GM18520 (cell line): ENCODE data around the gene MID1.
"Not testable (repeated sequence)": the region's sequence is repeated elsewhere in the genome, so short reads cannot be mapped to it uniquely, and the experiment has no call there.

Experiments used
- ATAC-seq: cut with Tn5 transposase; IDR thresholded peaks from one replicate; pipeline ENCODE4 v1.9.1; 2021; ENCODE audit not compliant: unreplicated experiment

The MID1 gene

GRCh38 chrX:10617999-10618351 is 2.4 kb downstream of the MID1 start:
- ATAC-seq, result no peak

GRCh38 chrX:10617186-10617998 is 3.0 kb downstream of the MID1 start:
- no peak for ATAC-seq

GRCh38 chrX:10615931-10616774 is 4.2 kb downstream of the MID1 start:
- no peak for ATAC-seq

DNA sequence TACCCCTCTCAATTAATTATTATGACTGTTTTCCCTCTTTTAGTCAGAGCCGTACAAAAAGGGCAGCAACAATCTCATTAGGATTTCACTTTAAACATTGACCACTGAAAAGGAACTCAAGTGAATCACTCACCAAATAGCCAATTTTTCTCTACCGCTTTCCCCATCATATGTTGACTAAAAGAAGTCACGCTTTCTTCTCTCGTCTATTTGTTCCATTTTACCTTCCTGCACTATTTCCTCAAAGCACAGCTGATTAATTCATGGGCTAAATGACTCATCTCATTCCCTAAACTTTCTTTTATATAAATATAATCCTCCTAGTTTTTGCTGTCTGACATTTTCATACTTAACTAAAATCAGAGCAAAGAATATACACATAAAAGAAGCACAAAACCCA is 8.2 kb downstream of the MID1 start:
- ATAC-seq, result no peak

DNA sequence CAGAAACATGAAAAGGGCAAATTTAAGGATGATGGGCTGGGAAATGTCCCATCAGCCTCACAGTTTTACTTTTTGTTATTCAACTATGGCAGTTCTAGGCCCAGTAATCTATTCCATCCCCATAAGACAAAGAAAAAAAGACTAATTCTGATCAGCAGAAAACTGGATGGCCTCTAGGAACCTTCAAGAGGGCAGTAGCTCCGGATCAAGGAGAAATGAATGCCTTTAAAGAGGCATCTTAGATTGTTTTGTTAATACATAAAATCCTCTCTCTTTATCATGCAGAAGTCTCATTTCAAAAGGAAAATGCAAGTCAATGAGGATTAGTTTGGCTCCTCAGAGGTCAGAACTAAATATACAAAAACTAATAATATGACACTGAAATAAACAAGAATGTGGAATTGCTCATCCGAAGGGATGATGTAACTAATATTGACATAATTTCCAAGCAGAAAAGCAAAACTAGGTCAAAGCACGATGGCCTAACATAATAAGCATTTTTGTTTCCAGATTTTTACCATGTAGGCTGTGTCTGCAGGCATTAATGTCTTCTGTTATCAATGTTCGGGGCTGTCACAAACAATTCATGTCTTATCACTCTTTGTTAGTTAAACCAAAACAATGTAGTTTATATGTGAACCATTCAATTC is 8.8 kb downstream of the MID1 start:
- ATAC-seq, result no peak

DNA sequence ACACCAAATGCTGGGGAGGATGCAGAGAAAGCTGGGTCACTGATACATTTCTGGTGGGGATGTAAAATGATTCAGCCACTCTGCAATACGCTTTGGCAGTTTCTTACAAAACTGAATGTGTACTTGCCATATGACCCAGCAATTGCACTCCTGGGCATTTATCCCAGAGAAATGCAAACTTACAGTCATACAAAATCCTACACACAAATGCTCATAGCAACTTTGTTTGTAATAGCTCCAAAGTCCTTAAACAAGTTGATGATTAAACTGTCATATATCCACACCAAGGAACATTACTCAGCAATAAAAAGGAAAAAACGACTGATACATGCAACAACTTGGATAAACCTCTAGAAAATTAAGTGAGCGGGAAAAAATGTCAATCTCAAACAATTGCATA is 12.3 kb downstream of the MID1 start:
- no peak for ATAC-seq

GRCh38 chrX:10607233-10607632 is 13.2 kb downstream of the MID1 start:
- ATAC-seq, result no peak

DNA sequence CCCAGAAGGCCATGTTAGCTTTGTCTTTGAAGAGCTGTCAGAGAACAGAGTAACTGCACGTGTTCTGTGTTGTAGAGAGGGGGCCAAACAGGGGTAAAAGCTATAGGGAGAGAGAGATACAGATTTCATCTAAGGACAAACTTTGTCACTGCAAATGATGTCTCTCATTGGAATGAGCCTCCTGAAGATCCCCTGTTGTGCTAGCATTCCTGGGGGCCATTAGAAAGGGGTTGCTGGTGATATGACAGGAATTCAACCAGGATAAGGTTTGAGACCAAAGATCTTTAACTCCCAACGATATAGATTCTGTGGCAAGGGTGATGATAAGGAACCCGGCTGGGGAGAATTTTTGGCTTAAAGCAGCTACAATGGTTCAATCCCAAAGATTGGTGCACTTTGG is 16.8 kb downstream of the MID1 start:
- no peak for ATAC-seq

DNA sequence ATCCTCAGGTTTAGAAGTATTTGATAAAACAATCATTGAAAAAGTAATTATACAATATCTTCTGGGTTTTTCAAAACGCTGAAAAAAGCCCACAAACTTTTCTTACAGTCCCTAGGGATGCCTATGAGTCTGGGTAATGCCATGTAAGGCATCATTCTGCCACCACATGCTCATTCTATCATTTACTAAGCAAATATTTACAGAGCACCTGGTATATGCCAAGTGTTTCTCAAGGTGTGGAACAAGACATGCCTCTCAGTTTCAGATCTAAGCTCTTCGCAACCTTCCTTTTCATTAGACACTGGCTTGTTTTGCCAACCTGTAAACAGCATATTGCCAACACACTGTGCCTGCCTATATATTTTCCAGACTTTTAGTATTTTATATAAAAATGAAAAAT is 17.7 kb downstream of the MID1 start:
- ATAC-seq, result no peak

GRCh38 chrX:10600479-10600878 is 19.9 kb downstream of the MID1 start:
- no peak for ATAC-seq

DNA sequence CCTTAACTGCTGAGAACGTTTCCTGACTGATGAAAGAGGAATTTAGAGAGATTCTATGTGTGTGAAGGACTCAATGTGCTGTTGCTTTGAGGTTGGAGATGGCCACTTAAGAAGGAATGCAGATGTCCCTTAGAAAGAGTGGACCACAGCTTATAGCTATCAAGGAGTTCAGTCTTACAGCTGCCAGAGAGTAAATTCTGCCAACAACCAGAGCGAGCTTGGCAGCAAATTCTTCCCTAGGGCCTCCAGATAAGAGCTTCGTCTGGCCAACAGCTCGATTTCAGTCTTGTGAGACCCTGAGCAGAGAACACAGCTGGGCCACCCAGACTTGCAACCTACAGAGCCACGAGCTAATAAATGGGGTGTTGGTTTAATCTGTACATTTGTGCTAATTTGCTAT is 21.8 kb downstream of the MID1 start:
- no peak for ATAC-seq

GRCh38 chrX:10597871-10598270 is 22.5 kb downstream of the MID1 start:
- no peak for ATAC-seq

GRCh38 chrX:10591363-10592335 is 28.7 kb downstream of the MID1 start:
- no peak for ATAC-seq

- not testable (repeated sequence) for ATAC-seq
Observed at GRCh38 chrX:10589787-10590186, 30.6 kb downstream of the MID1 start.

- ATAC-seq, result no peak
Observed at GRCh38 chrX:10589098-10589497, 31.3 kb downstream of the MID1 start.

DNA sequence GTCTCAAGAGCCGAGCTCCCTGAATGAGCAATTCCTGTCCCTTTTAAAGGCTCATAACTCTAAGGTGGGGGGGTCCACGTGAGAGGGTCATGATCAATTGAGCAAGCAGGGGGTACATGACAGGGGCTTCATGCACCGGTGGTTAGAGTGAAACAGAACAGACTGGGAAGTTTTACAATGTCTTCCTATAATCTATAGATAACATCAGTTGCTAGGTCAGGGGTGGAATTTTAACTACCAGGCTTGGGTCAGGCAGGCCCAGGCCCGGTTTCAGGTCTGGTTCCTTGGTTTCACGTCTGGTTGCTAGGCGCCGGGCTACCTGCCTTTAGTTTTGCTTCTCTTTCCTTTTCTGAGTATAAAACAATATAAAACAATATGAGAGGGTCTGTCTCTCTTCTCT is 35.5 kb downstream of the MID1 start:
- not testable (repeated sequence) for ATAC-seq

- ATAC-seq, result no peak
Observed at GRCh38 chrX:10582945-10583344, 37.4 kb downstream of the MID1 start.

DNA sequence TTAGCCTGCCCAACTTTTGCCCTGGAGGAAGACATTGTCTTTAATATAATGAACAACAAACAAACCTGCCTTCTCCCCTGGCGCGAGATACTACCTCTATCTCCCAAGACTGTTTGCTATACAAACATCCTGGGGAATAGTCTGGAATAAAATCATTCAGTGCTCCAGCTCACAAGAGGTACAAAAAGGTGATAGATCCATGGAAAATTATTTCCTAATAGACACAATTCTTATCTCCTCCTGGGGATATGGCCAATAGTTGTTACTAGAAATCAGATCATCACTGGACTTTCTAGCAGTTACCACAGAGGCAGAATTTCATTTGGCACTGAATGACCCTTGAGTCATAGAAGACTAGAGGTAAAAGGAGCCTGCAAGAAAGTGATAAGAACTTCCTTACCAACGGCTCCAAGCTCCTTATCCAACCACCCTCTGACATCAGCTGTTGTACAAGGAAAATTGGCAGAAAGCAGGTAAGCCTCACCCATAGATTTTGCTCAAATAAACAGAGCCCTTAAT is 38.1 kb downstream of the MID1 start:
- no peak for ATAC-seq

GRCh38 chrX:10579112-10580011 is 41.0 kb downstream of the MID1 start:
- no peak for ATAC-seq
